HG03432 (cell line): ENCODE data around the gene LMNTD1.
"Not testable (repeated sequence)": the region's sequence is repeated elsewhere in the genome, so short reads cannot be mapped to it uniquely, and the experiment has no call there.

Experiments used
- ATAC-seq: cut with Tn5 transposase; IDR thresholded peaks from one replicate; pipeline ENCODE4 v1.9.1; 2021; ENCODE audit warnings: mild to moderate bottlenecking, moderate library complexity; ENCODE audit not compliant: unreplicated experiment

LMNTD1 gene

GRCh38 chr12:25553098-25553497, at the start of gene LMNTD1:
Gene LMNTD1 (minus strand): TSS chr12:25553283. CDS start chr12:25552959, 324 bp downstream.
- ATAC-seq: no peak

- no peak for ATAC-seq
Observed at GRCh38 chr12:25598956-25599355, 45.9 kb upstream of the LMNTD1 start.

GRCh38 chr12:25595496-25595895, 42.4 kb upstream of the LMNTD1 start:
- ATAC-seq: not testable (repeated sequence)

GRCh38 chr12:25594376-25594775, 41.3 kb upstream of the LMNTD1 start:
- ATAC-seq: no peak

GRCh38 chr12:25592725-25593495, 39.8 kb upstream of the LMNTD1 start:
- no peak for ATAC-seq

GRCh38 chr12:25591144-25591543, 38.1 kb upstream of the LMNTD1 start:
- no peak for ATAC-seq

GRCh38 chr12:25590011-25590721, 37.1 kb upstream of the LMNTD1 start:
- peak; percentile 40 for ATAC-seq

GRCh38 chr12:25587346-25587745, 34.3 kb upstream of the LMNTD1 start:
- ATAC-seq: no peak

GRCh38 chr12:25585662-25586061, 32.6 kb upstream of the LMNTD1 start:
- no peak for ATAC-seq

GRCh38 chr12:25585021-25585523, 32.0 kb upstream of the LMNTD1 start:
- no peak for ATAC-seq

GRCh38 chr12:25584596-25584995, 31.5 kb upstream of the LMNTD1 start:
- no peak for ATAC-seq

GRCh38 chr12:25583545-25583944, 30.5 kb upstream of the LMNTD1 start:
- no peak for ATAC-seq

- no peak for ATAC-seq
Observed at GRCh38 chr12:25581067-25581466, 28.0 kb upstream of the LMNTD1 start.

GRCh38 chr12:25578411-25579143, 25.5 kb upstream of the LMNTD1 start:
- no peak for ATAC-seq

GRCh38 chr12:25574761-25575160, 21.7 kb upstream of the LMNTD1 start:
- ATAC-seq: no peak

- ATAC-seq: no peak
Observed at GRCh38 chr12:25573346-25573745, 20.3 kb upstream of the LMNTD1 start.

GRCh38 chr12:25570418-25570817, 17.3 kb upstream of the LMNTD1 start:
- ATAC-seq: no peak

GRCh38 chr12:25566202-25566949, 13.3 kb upstream of the LMNTD1 start:
- no peak for ATAC-seq

- ATAC-seq: no peak
Observed at GRCh38 chr12:25558586-25558985, 5.5 kb upstream of the LMNTD1 start.

- no peak for ATAC-seq
Observed at GRCh38 chr12:25557830-25558436, 4.8 kb upstream of the LMNTD1 start.
